GM18873 (cell line): Measurements from ENCODE around the gene GRB2.
"Not testable (repeated sequence)": the region's sequence is repeated elsewhere in the genome, so short reads cannot be mapped to it uniquely, and the experiment has no call there.

Experiments
- ATAC-seq: cut with Tn5 transposase; IDR thresholded peaks from one replicate; pipeline ENCODE4 v1.9.1; 2021; ENCODE audit warnings: mild to moderate bottlenecking, moderate library complexity, moderate number of reproducible peaks; ENCODE audit not compliant: unreplicated experiment, low FRiP score

GRB2 gene

GRCh38 chr17:75289832-75290337 lies 115.6 kb downstream of the GRB2 start:
- ATAC-seq = peak; percentile 9

- peak; percentile 92 for ATAC-seq
These were observed 116.2 kb downstream of the GRB2 start, which contains the start of gene SLC25A19 for GRCh38 chr17:75289115-75289831. Gene SLC25A19 (minus strand): TSS chr17:75289433. CDS start chr17:75286764, 2,669 bp downstream.

- peak; percentile 6 for ATAC-seq
These were observed 116.7 kb downstream of the GRB2 start for GRCh38 chr17:75288770-75289114.

GRCh38 chr17:75288359-75288758 lies 117.1 kb downstream of the GRB2 start:
- no peak for ATAC-seq

- no peak for ATAC-seq
These were observed 118.3 kb downstream of the GRB2 start for GRCh38 chr17:75287221-75287620.

- ATAC-seq = no peak
These were observed 120.4 kb downstream of the GRB2 start for GRCh38 chr17:75285123-75285522.

GRCh38 chr17:75280189-75280588 lies 125.3 kb downstream of the GRB2 start:
- ATAC-seq = not testable (repeated sequence)

GRCh38 chr17:75277664-75278071 lies 127.8 kb downstream of the GRB2 start:
- ATAC-seq = no peak

- ATAC-seq = no peak
These were observed 131.3 kb downstream of the GRB2 start for GRCh38 chr17:75273977-75274708.

GRCh38 chr17:75272848-75273184 lies 132.7 kb downstream of the GRB2 start:
- ATAC-seq = no peak

- no peak for ATAC-seq
These were observed 133.3 kb downstream of the GRB2 start for GRCh38 chr17:75271955-75272847.

GRCh38 chr17:75271233-75271954 lies 134.1 kb downstream of the GRB2 start:
- ATAC-seq = peak; percentile 39

GRCh38 chr17:75270966-75271232 lies 134.6 kb downstream of the GRB2 start, which contains the start of gene MIF4GD:
Gene MIF4GD (minus strand): TSS chr17:75271231. CDS start chr17:75270195, 1,036 bp downstream.
- no peak for ATAC-seq

GRCh38 chr17:75270218-75270965 lies 135.1 kb downstream of the GRB2 start:
- ATAC-seq = peak; percentile 22

- ATAC-seq = no peak
These were observed 135.6 kb downstream of the GRB2 start for GRCh38 chr17:75269844-75270217.
